RWPE1 (cell line): ENCODE data around the gene CHST11.

Source experiments
- CTCF ChIA-PET: fragments of 350-600 bp; sonication (Branson Sonifier 250); formaldehyde crosslinking; extraction: SDS; loops from one replicate; lab custom pipeline; 2021; lab: Yijun Ruan, JAX
- POLR2A ChIA-PET: fragments of 400-600 bp; formaldehyde crosslinking; extraction: SDS; loops from one replicate; lab custom pipeline; 2020; ENCODE audit warnings: antibody characterized with exemption; ENCODE audit not compliant: low non-redundant PET; lab: Yijun Ruan, JAX
- DNase-seq: peaks from one replicate; pipeline ENCODE4 v3.0.0; 2012; ENCODE audit warnings: low spot score
- H3K27ac ChIP-seq: fragments of 450-650 bp; 2 replicates; pipeline ENCODE4 v1.5.1; 2017
- CTCF ChIP-seq: fragments of 450-650 bp; conservative IDR thresholded peaks from 2 replicates; pipeline ENCODE4 v1.5.1; 2017; ENCODE audit warnings: low read depth, mild to moderate bottlenecking

Gene CHST11

GRCh38 chr12:104485651-104486362 is 29.1 kb downstream of the CHST11 start:
- ChIA-PET POLR2A (no interaction called here), CTCF (interaction anchor here (0.6 kb wide), 1 partner anchor 31 kb away, joined by 3 read pairs; no protein-coding TSS in a partner anchor)
- no peak for TF ChIP-seq CTCF
- no peak for DNase-seq
- no peak overlapping the region for H3K27ac ChIP-seq

- CTCF ChIA-PET: interaction anchor here (0.6 kb wide), 1 partner anchor 31 kb away, joined by 3 read pairs; no protein-coding TSS in a partner anchor
- POLR2A ChIA-PET: no interaction called here
- DNase-seq: no peak
- no peak overlapping the region for H3K27ac ChIP-seq
- TF ChIP-seq CTCF: no peak
Measured at GRCh38 chr12:104486363-104486750, 29.6 kb downstream of the CHST11 start.

- no peak overlapping the region for H3K27ac ChIP-seq
- CTCF ChIA-PET: interaction anchor here (0.7 kb wide), 1 partner anchor 184 kb away, joined by 3 read pairs; no protein-coding TSS in a partner anchor
- TF ChIP-seq CTCF: no peak
- POLR2A ChIA-PET: no interaction called here
- DNase-seq: no peak
Measured at GRCh38 chr12:104486943-104487819, 30.4 kb downstream of the CHST11 start.

GRCh38 chr12:104488374-104488773 is 31.6 kb downstream of the CHST11 start:
- CTCF ChIA-PET: no interaction called here
- no peak overlapping the region for H3K27ac ChIP-seq
- POLR2A ChIA-PET: no interaction called here
- TF ChIP-seq CTCF: no peak
- no peak for DNase-seq

GRCh38 chr12:104490186-104490585 is 33.4 kb downstream of the CHST11 start:
- TF ChIP-seq CTCF: no peak
- ChIA-PET CTCF (interaction anchor here (1.5 kb wide), 1 partner anchor 108 kb away, joined by 5 read pairs; no protein-coding TSS in a partner anchor), POLR2A (no interaction called here)
- H3K27ac ChIP-seq: no peak overlapping the region
- DNase-seq: no peak

- ChIA-PET CTCF (no interaction called here), POLR2A (no interaction called here)
- H3K27ac ChIP-seq: no peak overlapping the region
- DNase-seq: no peak
- TF ChIP-seq CTCF: no peak
Measured at GRCh38 chr12:104490850-104491249, 34.1 kb downstream of the CHST11 start.
